ENCODE data around the gene PER1.

PER1 gene

GRCh38 chr17:8141741-8142140 is 10.5 kb downstream of the PER1 start:
- no peak for DNase-seq

GRCh38 chr17:8141045-8141444 is 11.2 kb downstream of the PER1 start:
- intact Hi-C loops (cut with DNase I; ENCODE audit: low total_unique reads), result no loop called here
- TF ChIP-seq, protein P1, sequence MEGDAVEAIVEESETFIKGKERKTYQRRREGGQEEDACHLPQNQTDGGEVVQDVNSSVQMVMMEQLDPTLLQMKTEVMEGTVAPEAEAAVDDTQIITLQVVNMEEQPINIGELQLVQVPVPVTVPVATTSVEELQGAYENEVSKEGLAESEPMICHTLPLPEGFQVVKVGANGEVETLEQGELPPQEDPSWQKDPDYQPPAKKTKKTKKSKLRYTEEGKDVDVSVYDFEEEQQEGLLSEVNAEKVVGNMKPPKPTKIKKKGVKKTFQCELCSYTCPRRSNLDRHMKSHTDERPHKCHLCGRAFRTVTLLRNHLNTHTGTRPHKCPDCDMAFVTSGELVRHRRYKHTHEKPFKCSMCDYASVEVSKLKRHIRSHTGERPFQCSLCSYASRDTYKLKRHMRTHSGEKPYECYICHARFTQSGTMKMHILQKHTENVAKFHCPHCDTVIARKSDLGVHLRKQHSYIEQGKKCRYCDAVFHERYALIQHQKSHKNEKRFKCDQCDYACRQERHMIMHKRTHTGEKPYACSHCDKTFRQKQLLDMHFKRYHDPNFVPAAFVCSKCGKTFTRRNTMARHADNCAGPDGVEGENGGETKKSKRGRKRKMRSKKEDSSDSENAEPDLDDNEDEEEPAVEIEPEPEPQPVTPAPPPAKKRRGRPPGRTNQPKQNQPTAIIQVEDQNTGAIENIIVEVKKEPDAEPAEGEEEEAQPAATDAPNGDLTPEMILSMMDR (IDR thresholded peaks at IDR 0.05), result no peak
- DNase-seq, result peak; percentile 25 to 76
- no peaks in the 10 kb centered on the region for H3K9me3 ChIP-seq
- H3K27ac ChIP-seq, result peak overlapping the region; percentile 81 to 83
- H3K4me1 ChIP-seq, result peaks cover 0 to 55% (median 28%) of the 10 kb centered on the region in 4 donors
- peaks cover 67 to 69% (median 68%) of the 10 kb centered on the region in 3 donors for H3K36me3 ChIP-seq
- no peaks in the 10 kb centered on the region for H3K27me3 ChIP-seq
- no peak overlapping the region for H3K4me3 ChIP-seq

More at GRCh38 chr17:8141741-8142140, 10.5 kb downstream of the PER1 start:
- Histone ChIP-seq H3K4me3 (no peak overlapping the region), H3K36me3 (peaks cover 74 to 76% (median 75%) of the 10 kb centered on the region in 3 donors), H3K27me3 (no peaks in the 10 kb centered on the region), H3K27ac (peak overlapping the region; percentile 29 to 100), H3K9me3 (no peaks in the 10 kb centered on the region), H3K4me1 (peaks cover 0 to 61% (median 31%) of the 10 kb centered on the region in 4 donors)
- intact Hi-C loops (cut with DNase I; ENCODE audit: low total_unique reads), result no loop called here
- TF ChIP-seq, protein P1 (IDR thresholded peaks at IDR 0.05), result no peak

DNA sequence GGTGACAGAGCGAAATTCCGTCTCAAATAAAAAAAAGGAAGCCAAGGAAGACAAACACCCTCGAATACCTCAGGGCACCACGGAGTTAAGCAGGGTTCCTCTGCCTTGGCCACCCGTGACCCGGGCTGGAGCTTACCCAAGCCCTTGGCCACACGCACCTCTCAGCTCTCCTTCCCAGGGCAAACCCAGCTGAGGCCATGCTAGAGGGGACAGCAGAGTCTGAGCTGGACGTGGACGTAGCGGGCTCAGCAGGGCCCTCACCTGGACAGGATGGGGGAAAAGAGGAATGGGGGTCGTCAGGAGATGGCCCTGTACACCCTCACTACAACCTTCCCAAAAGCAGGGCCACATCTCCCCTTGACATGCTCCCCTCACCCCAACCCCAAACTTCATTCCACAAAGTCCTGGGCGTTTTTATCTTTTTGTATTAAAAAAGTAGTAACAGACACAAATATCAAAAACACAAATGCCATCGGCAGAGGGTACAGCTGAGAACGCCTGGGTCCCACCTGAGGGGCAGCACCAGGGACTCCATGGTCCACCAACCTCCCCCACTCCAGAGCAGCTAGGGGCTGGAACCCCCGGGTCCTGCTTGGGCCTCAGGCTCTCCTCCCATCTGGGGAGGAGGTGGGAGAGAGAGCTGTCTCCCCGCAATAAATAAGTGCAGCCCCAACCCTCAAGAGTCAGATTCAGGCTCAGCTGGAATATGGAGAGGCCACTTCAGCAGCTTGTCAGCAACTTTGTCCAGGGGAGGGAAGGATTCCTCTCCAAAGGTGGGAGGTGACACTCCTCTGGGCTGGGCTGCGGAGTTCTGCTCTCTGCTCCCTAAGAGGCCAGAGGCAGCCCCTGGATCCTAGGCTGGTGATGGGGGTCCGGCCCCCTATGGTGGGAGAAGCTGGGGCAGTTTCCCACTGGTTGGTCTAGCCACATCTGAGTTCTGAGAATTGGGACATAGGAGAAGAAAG is 11.9 kb downstream of the PER1 start:
- peaks cover 0 to 55% (median 26%) of the 10 kb centered on the region in 4 donors for H3K4me1 ChIP-seq
- intact Hi-C loops (cut with DNase I; ENCODE audit: low total_unique reads), result no loop called here
- peaks cover 60 to 62% (median 61%) of the 10 kb centered on the region in 3 donors for H3K36me3 ChIP-seq

DNA sequence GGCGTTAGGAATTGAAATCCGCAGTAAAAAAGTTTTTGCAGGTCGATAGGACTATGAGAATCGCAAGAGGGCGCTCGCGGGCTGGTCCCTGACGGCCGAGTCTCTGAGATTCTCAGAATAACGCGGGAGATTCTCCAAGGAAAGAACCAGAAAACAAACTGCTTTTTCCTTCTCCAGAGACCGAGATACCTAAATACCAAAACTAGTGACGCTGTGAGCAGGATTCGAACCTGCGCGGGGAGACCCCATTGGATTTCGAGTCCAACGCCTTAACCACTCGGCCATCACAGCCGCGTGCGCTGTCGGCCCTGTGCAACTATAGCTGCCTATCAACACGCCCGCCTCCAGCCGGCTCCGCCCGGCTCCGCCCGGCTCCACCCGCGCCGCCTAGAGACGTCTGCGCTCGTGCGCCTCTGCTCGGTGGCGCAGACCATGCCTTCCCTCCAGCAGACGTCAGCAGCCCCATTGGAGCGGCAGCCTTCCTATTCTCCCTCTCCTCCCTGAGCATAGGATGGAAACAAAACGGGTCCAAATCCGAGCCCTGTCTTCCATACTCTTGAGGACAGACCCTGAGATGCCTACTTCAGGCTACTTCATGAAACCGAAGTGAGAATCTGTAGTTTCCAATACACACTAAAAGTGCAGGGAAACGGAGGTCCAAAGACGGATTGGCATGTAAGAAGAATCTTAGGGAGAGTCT is 13.4 kb downstream of the PER1 start:
- Histone ChIP-seq H3K9me3 (no peaks in the 10 kb centered on the region), H3K27ac (peak overlapping the region; percentile 81 to 83), H3K36me3 (peaks cover 44 to 47% (median 46%) of the 10 kb centered on the region in 3 donors), H3K4me1 (peaks cover 0 to 46% (median 22%) of the 10 kb centered on the region in 4 donors), H3K4me3 (peak overlapping the region in 1 of 2 donors; percentile 22), H3K27me3 (no peaks in the 10 kb centered on the region)
- peak; percentile 94 to 98 for DNase-seq
- intact Hi-C loops (cut with DNase I; ENCODE audit: low total_unique reads), result no loop called here
- TF ChIP-seq, protein P1 (IDR thresholded peaks at IDR 0.05), result peak; percentile 93 to 96

More for the DNA sequence above, 11.9 kb downstream of the PER1 start:
- Histone ChIP-seq H3K4me3 (no peak overlapping the region), H3K9me3 (no peaks in the 10 kb centered on the region), H3K27me3 (no peaks in the 10 kb centered on the region), H3K27ac (peak overlapping the region; percentile 81 to 83)
- TF ChIP-seq, protein P1 (IDR thresholded peaks at IDR 0.05), result no peak
- peak; percentile 47 to 79 for DNase-seq

- Histone ChIP-seq H3K36me3 (peaks cover 39 to 42% (median 41%) of the 10 kb centered on the region in 3 donors), H3K4me1 (peaks cover 0 to 46% (median 21%) of the 10 kb centered on the region in 4 donors), H3K4me3 (peak overlapping the region in 1 of 2 donors; percentile 22), H3K27me3 (no peaks in the 10 kb centered on the region), H3K9me3 (no peaks in the 10 kb centered on the region), H3K27ac (peak overlapping the region; percentile 81 to 83)
- no peak for DNase-seq
- intact Hi-C loops (cut with DNase I; ENCODE audit: low total_unique reads), result no loop called here
- TF ChIP-seq, protein P1 (IDR thresholded peaks at IDR 0.05), result no peak
Measured at GRCh38 chr17:8138374-8138671, 13.9 kb downstream of the PER1 start.
